Liver (tissue), 9 donors: Measurements from ENCODE around the gene NR2C1. TPM values are rescaled to one million over a fixed set of nuclear protein-coding genes. Genes with fewer than 3 reads are reported as not detected.
A peak's percentile ranks its signal among the peaks of the same experiment; 100 is the strongest.

Source experiments
- DNase-seq: peaks from one replicate; pipeline ENCODE4 v3.0.0-alpha.2; 2017; ENCODE audit warnings: low spot score
- H3K27ac ChIP-seq, 2 donors: one replicate each; pipeline ENCODE4 v1.7.0; 2013; ENCODE audit warnings: inconsistent platforms in 2 of 2, low read length in 2 of 2, control low read depth in 1 of 2, low read depth in 1 of 2, mild to moderate bottlenecking in 1 of 2
- H3K27me3 ChIP-seq, 4 donors: one replicate each; pipeline versions ENCODE4 v1.6.1 to v1.7.0; 2013; ENCODE audit warnings: low read length in 3 of 4, inconsistent platforms in 1 of 4, mild to moderate bottlenecking in 1 of 4, moderate library complexity in 1 of 4; ENCODE audit not compliant: control insufficient read depth in 4 of 4, insufficient read depth in 4 of 4
- H3K36me3 ChIP-seq, 4 donors: one replicate each; pipeline versions ENCODE4 v1.6.1 to v1.7.0; 2013; ENCODE audit warnings: low read length in 3 of 4, mild to moderate bottlenecking in 3 of 4, low read depth in 1 of 4, moderate library complexity in 1 of 4; ENCODE audit not compliant: control insufficient read depth in 4 of 4, insufficient read depth in 3 of 4
- H3K4me1 ChIP-seq, 4 donors: one replicate each; pipeline versions ENCODE4 v1.6.1 to v1.7.0; 2013; ENCODE audit warnings: low read length in 3 of 4, mild to moderate bottlenecking in 3 of 4, moderate library complexity in 1 of 4; ENCODE audit not compliant: control insufficient read depth in 4 of 4, insufficient read depth in 4 of 4
- H3K4me3 ChIP-seq, 3 donors: one replicate each; pipeline versions ENCODE4 v1.6.1 to v1.7.0; 2013; ENCODE audit warnings: low read length in 3 of 3, control low read depth in 1 of 3, low read depth in 1 of 3, mild to moderate bottlenecking in 1 of 3
- H3K9ac ChIP-seq, 2 donors: one replicate each; pipeline ENCODE4 v1.7.0; 2013; ENCODE audit warnings: low read length in 2 of 2, mild to moderate bottlenecking in 2 of 2, moderate library complexity in 2 of 2, control low read depth in 1 of 2, low read depth in 1 of 2
- H3K9me3 ChIP-seq, 4 donors: one replicate each; pipeline versions ENCODE4 v1.6.1 to v1.7.0; 2013; ENCODE audit warnings: low read length in 3 of 4; ENCODE audit not compliant: control insufficient read depth in 4 of 4
- EGR1 ChIP-seq, 2 donors: IDR thresholded peaks; 2 replicates each; pipeline ENCODE4 v1.6.1; 2016 to 2018; ENCODE audit warnings: antibody characterized with exemption in 2 of 2, low read depth in 2 of 2
- FOXA1 ChIP-seq: IDR thresholded peaks from 2 replicates; pipeline ENCODE4 v1.6.1; 2016; ENCODE audit warnings: antibody characterized with exemption
- HNF4A ChIP-seq, 2 donors: conservative IDR thresholded peaks; 2 replicates each; pipeline ENCODE4 v1.6.1; 2016; ENCODE audit warnings: antibody characterized with exemption in 2 of 2, mild to moderate bottlenecking in 2 of 2
- HNF4G ChIP-seq: IDR thresholded peaks from 2 replicates; pipeline ENCODE4 v1.6.1; 2016; ENCODE audit warnings: antibody characterized with exemption
- MAX ChIP-seq: IDR thresholded peaks from 2 replicates; pipeline ENCODE4 v1.6.1; 2016; ENCODE audit warnings: antibody characterized with exemption
- RAD21 ChIP-seq, 2 donors: IDR thresholded peaks; 2 replicates each; pipeline ENCODE4 v1.6.1; 2016; ENCODE audit warnings: antibody characterized with exemption in 2 of 2, mild to moderate bottlenecking in 2 of 2
- RXRA ChIP-seq, 2 donors: IDR thresholded peaks; 2 replicates each; pipeline ENCODE4 v1.6.1; 2017 to 2018; ENCODE audit warnings: antibody characterized with exemption in 2 of 2, mild to moderate bottlenecking in 1 of 2
- SP1 ChIP-seq: IDR thresholded peaks from 2 replicates; pipeline ENCODE4 v1.6.1; 2018; ENCODE audit warnings: antibody characterized with exemption, mild to moderate bottlenecking
- TAF1 ChIP-seq: conservative IDR thresholded peaks from 2 replicates; pipeline ENCODE4 v1.6.1; 2016; ENCODE audit warnings: antibody characterized with exemption, mild to moderate bottlenecking
- WGBS: extraction: QIAGEN DNeasy Blood & Tissue Kit; methylation state at CpG from one replicate; pipeline ENCODE4 v1.1.7; 2013; 5-methylcytosine and 5-hydroxymethylcytosine counted together
- polyA plus RNA-seq, 2 donors: library from polyadenylated mRNA; stranded (reverse) in 1 of 2; unstranded in 1 of 2; fragments of 200-250 nt in 1 of 2; fragments of >200 nt in 1 of 2; fragmentation: Nextera tagmentation in 1 of 2; extraction: Ambion mirVana in 1 of 2; gene quantifications; one replicate each; pipeline versions ENCODE4 v1.2.1 to v1.2.3, GENCODE V29; 2013 to 2015
- total RNA-seq, 2 donors: library from RNA; depleted of rRNA; stranded (reverse); fragments of >200 nt; gene quantifications; one replicate each; pipeline ENCODE4 v1.2.3, GENCODE V29; 2014
- TF ChIP-seq, protein P1 (sequence below): IDR thresholded peaks from 2 replicates; pipeline ENCODE4 v1.6.1; 2016; ENCODE audit warnings: antibody characterized with exemption
- TF ChIP-seq, protein P2 (sequence below): IDR thresholded peaks from 2 replicates; pipeline ENCODE4 v1.6.1; 2016; ENCODE audit warnings: antibody characterized with exemption, mild to moderate bottlenecking
- TF ChIP-seq, protein P3 (sequence below): IDR thresholded peaks from 2 replicates; pipeline ENCODE4 v1.6.1; 2016; ENCODE audit warnings: antibody characterized with exemption
- donor health status: healthy.
- donor health status: healthy.
- donor health status: healthy.
- donor health status: healthy.
- donor health status: healthy.

Gene NR2C1
- total and polyA plus RNA-seq, 4 donors, result 8.3 to 32.0 (median 21.0) TPM

- Histone ChIP-seq H3K4me3 (no peak overlapping the region), H3K9me3 (no peaks in the 10 kb centered on the region), H3K27ac (peak overlapping the region; percentile 33 to 64), H3K4me1 (peaks cover 0 to 11% (median 8%) of the 10 kb centered on the region in 4 donors), H3K36me3 (no peaks in the 10 kb centered on the region), H3K9ac (no peak overlapping the region), H3K27me3 (no peaks in the 10 kb centered on the region)
- WGBS, result 97% methylated on average over 3 of the region's 3 CpGs
- TF ChIP-seq HNF4G (no peak), MAX (no peak), FOXA1 (no peak), EGR1 (IDR thresholded peaks at IDR 0.05; ENCODE audit: low read depth in 2 of 2) (no peak), SP1 (no peak), RXRA (IDR thresholded peaks at IDR 0.05) (no peak)
- TF ChIP-seq, protein P1, sequence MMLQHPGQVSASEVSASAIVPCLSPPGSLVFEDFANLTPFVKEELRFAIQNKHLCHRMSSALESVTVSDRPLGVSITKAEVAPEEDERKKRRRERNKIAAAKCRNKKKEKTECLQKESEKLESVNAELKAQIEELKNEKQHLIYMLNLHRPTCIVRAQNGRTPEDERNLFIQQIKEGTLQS, result no peak
- TF ChIP-seq, protein P2, sequence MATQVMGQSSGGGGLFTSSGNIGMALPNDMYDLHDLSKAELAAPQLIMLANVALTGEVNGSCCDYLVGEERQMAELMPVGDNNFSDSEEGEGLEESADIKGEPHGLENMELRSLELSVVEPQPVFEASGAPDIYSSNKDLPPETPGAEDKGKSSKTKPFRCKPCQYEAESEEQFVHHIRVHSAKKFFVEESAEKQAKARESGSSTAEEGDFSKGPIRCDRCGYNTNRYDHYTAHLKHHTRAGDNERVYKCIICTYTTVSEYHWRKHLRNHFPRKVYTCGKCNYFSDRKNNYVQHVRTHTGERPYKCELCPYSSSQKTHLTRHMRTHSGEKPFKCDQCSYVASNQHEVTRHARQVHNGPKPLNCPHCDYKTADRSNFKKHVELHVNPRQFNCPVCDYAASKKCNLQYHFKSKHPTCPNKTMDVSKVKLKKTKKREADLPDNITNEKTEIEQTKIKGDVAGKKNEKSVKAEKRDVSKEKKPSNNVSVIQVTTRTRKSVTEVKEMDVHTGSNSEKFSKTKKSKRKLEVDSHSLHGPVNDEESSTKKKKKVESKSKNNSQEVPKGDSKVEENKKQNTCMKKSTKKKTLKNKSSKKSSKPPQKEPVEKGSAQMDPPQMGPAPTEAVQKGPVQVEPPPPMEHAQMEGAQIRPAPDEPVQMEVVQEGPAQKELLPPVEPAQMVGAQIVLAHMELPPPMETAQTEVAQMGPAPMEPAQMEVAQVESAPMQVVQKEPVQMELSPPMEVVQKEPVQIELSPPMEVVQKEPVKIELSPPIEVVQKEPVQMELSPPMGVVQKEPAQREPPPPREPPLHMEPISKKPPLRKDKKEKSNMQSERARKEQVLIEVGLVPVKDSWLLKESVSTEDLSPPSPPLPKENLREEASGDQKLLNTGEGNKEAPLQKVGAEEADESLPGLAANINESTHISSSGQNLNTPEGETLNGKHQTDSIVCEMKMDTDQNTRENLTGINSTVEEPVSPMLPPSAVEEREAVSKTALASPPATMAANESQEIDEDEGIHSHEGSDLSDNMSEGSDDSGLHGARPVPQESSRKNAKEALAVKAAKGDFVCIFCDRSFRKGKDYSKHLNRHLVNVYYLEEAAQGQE, result no peak
- DNase-seq, result no peak
Observed at GRCh38 chr12:95118788-95119179, 45.4 kb upstream of the NR2C1 start.

DNA sequence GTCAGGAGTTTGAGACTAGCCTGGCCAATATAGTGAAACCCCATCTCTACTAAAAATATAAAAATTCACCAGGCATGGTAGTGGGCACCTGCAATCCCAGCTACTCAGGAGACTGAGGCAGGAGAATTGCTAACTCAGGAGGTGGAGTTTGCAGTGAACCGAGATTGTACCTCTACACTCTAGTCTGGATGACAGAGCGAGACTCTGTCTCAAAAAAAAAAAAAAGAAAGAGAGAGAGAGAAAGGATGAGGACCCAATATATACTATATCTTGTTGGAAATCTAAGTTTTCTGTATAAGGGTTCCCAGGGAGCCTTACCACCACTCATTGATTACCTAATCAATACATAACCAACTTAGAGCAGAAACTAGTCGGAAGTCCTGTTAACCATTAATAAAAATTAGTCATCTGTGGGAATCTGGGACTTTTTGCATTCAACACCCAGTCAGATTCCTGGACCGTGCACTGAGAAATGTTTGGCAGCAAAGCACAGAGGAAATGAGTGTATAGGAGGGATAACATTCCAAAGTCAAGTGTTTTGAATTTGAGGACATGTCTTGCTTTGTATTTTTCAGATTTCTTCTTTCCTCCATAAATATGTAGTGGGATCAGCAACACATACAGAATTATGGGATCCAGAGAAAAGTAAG is 44.8 kb upstream of the NR2C1 start:
- H3K27ac ChIP-seq, result peak overlapping the region; percentile 33 to 64
- no peaks in the 10 kb centered on the region for H3K27me3 ChIP-seq
- H3K4me1 ChIP-seq, result peaks cover 0 to 11% (median 8%) of the 10 kb centered on the region in 4 donors
- TF ChIP-seq HNF4A (conservative IDR thresholded peaks at IDR 0.05) (peak in 1 of 2 donors; percentile 19), RAD21 (IDR thresholded peaks at IDR 0.05) (peak in 1 of 2 donors; percentile 59), TAF1 (no peak), SP1 (peak; percentile 22)
- TF ChIP-seq, protein P3, sequence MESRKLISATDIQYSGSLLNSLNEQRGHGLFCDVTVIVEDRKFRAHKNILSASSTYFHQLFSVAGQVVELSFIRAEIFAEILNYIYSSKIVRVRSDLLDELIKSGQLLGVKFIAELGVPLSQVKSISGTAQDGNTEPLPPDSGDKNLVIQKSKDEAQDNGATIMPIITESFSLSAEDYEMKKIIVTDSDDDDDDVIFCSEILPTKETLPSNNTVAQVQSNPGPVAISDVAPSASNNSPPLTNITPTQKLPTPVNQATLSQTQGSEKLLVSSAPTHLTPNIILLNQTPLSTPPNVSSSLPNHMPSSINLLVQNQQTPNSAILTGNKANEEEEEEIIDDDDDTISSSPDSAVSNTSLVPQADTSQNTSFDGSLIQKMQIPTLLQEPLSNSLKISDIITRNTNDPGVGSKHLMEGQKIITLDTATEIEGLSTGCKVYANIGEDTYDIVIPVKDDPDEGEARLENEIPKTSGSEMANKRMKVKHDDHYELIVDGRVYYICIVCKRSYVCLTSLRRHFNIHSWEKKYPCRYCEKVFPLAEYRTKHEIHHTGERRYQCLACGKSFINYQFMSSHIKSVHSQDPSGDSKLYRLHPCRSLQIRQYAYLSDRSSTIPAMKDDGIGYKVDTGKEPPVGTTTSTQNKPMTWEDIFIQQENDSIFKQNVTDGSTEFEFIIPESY, result no peak
- TF ChIP-seq, protein P1, result peak; percentile 20
- H3K4me3 ChIP-seq, result no peak overlapping the region
- DNase-seq, result no peak
- H3K9me3 ChIP-seq, result no peaks in the 10 kb centered on the region
- 50% methylated on average over 4 of the region's 4 CpGs for WGBS
- H3K9ac ChIP-seq, result no peak overlapping the region
- no peaks in the 10 kb centered on the region for H3K36me3 ChIP-seq
